HG03103 (cell line): ENCODE measurements around the gene ALPL.
"Not testable (repeated sequence)": the region's sequence is repeated elsewhere in the genome, so short reads cannot be mapped to it uniquely, and the experiment has no call there.

Experiments used
- ATAC-seq: cut with Tn5 transposase; IDR thresholded peaks from one replicate; pipeline ENCODE4 v1.9.1; 2021; ENCODE audit warnings: low read depth; ENCODE audit not compliant: unreplicated experiment

ALPL gene

GRCh38 chr1:21552715-21553114, 43.5 kb downstream of the ALPL start:
- ATAC-seq = no peak

- no peak for ATAC-seq
These were observed 44.1 kb downstream of the ALPL start for GRCh38 chr1:21553116-21553926.

GRCh38 chr1:21559788-21560567, 50.8 kb downstream of the ALPL start:
- no peak for ATAC-seq

- ATAC-seq = no peak
These were observed 51.9 kb downstream of the ALPL start for GRCh38 chr1:21560916-21561638.

GRCh38 chr1:21562896-21563295, 53.7 kb downstream of the ALPL start:
- no peak for ATAC-seq

GRCh38 chr1:21563971-21564370, 54.7 kb downstream of the ALPL start:
- ATAC-seq = no peak

GRCh38 chr1:21564521-21565095, 55.4 kb downstream of the ALPL start:
- no peak for ATAC-seq

GRCh38 chr1:21565285-21565684, 56.1 kb downstream of the ALPL start:
- no peak for ATAC-seq

- not testable (repeated sequence) for ATAC-seq
These were observed 57.1 kb downstream of the ALPL start for GRCh38 chr1:21566361-21566760.

- no peak for ATAC-seq
These were observed 58.2 kb downstream of the ALPL start for GRCh38 chr1:21567241-21568005.

- ATAC-seq = no peak
These were observed 59.0 kb downstream of the ALPL start for GRCh38 chr1:21568006-21568746.

GRCh38 chr1:21568809-21569385, 59.7 kb downstream of the ALPL start:
- no peak for ATAC-seq

GRCh38 chr1:21569820-21570527, 60.8 kb downstream of the ALPL start:
- no peak for ATAC-seq

- no peak for ATAC-seq
These were observed 61.3 kb downstream of the ALPL start for GRCh38 chr1:21570528-21570875.

GRCh38 chr1:21570885-21571284, 61.7 kb downstream of the ALPL start:
- no peak for ATAC-seq

GRCh38 chr1:21572221-21572620, 63.0 kb downstream of the ALPL start:
- ATAC-seq = no peak

GRCh38 chr1:21572735-21573277, 63.6 kb downstream of the ALPL start:
- ATAC-seq = no peak

GRCh38 chr1:21573475-21573874, 64.3 kb downstream of the ALPL start:
- no peak for ATAC-seq
